Measurements from ENCODE around the gene NHLRC1. TPM values are rescaled to one million over a fixed set of nuclear protein-coding genes. Genes with fewer than 3 reads are reported as not detected.

Gene NHLRC1
- total and polyA plus RNA-seq, 9 of the 15 experiments (the other 6 are each of a cell fraction or from before 2014, with no cell fraction given): not detected

DNA sequence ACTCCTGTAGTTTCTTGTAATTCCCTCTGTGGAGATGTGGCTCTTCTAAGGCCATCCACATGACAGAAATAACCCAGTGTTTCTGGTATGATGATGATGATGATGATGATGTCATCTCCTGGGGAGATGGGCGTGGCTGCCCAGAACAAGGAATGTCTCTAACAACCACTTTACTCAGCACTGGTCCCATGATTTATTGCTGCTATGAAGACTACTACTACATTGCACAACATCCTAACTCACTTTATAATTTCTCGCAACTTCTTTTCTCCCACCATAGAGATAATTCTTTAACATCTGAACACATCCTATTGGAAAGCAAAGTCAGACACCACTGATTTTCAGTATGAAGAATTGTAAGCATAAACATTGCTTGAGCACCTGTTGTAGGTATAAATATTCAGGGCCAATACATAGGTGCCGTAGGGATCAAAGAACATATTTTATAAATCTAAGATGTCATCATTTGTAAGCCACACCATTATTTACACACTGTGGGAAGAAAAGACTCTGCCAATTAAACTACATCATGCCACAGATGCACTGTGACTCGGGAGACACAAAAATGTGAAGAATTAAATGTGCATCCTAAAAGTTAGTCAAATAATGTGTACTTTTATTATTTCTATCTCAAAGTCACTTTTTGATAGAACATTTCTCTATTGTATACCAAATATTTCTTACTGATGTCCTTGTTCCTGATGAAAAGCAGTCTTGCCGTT, 26.0 kb upstream of the NHLRC1 start (continued):
- TF ChIP-seq PCBP1 (IDR thresholded peaks at IDR 0.05; ENCODE audit: low read depth, low read length, poor library complexity, severe bottlenecking) (no peak), RCOR1 (IDR thresholded peaks at IDR 0.05; ENCODE audit: borderline replicate concordance in 1 of 2, low read depth in 2 of 2, low read length in 2 of 2) (0 out of 4 replicates have a peak, but pooled peaks of 1 of the 2 experiments have one; percentile 15), ATF7 (IDR thresholded peaks at IDR 0.05) (peak; percentile 94), JUND (IDR thresholded peaks at IDR 0.05; ENCODE audit: borderline replicate concordance, low read depth, low read length) (peak; percentile 82; the same call in 1 of the 2 replicates), JUND (tag; IDR thresholded peaks at IDR 0.05; ENCODE audit: borderline replicate concordance, low read depth, low read length) (peak; percentile 86), CTBP1 (IDR thresholded peaks at IDR 0.05; ENCODE audit: borderline replicate concordance) (peak; percentile 27; the same call in 1 of the 2 replicates)
- TF ChIP-seq, protein P1, sequence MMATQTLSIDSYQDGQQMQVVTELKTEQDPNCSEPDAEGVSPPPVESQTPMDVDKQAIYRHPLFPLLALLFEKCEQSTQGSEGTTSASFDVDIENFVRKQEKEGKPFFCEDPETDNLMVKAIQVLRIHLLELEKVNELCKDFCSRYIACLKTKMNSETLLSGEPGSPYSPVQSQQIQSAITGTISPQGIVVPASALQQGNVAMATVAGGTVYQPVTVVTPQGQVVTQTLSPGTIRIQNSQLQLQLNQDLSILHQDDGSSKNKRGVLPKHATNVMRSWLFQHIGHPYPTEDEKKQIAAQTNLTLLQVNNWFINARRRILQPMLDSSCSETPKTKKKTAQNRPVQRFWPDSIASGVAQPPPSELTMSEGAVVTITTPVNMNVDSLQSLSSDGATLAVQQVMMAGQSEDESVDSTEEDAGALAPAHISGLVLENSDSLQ (IDR thresholded peaks at IDR 0.05): peak; percentile 87
- TF ChIP-seq, protein P2, sequence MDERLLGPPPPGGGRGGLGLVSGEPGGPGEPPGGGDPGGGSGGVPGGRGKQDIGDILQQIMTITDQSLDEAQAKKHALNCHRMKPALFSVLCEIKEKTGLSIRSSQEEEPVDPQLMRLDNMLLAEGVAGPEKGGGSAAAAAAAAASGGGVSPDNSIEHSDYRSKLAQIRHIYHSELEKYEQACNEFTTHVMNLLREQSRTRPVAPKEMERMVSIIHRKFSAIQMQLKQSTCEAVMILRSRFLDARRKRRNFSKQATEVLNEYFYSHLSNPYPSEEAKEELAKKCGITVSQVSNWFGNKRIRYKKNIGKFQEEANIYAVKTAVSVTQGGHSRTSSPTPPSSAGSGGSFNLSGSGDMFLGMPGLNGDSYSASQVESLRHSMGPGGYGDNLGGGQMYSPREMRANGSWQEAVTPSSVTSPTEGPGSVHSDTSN (CRISPR knock-in tag; IDR thresholded peaks at IDR 0.05; ENCODE audit: low read depth): no peak
- TF ChIP-seq, protein P2 (tag; conservative IDR thresholded peaks at IDR 0.05; ENCODE audit: low read depth): peak; percentile 88
- TF ChIP-seq, protein P3, sequence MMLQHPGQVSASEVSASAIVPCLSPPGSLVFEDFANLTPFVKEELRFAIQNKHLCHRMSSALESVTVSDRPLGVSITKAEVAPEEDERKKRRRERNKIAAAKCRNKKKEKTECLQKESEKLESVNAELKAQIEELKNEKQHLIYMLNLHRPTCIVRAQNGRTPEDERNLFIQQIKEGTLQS (IDR thresholded peaks at IDR 0.05): peak; percentile 99
- TF ChIP-seq, protein P3 (CRISPR knock-in tag; conservative IDR thresholded peaks at IDR 0.05): no peak

All from K562 (cell line).